ENCODE data around the gene STK17A.

The STK17A gene

DNA sequence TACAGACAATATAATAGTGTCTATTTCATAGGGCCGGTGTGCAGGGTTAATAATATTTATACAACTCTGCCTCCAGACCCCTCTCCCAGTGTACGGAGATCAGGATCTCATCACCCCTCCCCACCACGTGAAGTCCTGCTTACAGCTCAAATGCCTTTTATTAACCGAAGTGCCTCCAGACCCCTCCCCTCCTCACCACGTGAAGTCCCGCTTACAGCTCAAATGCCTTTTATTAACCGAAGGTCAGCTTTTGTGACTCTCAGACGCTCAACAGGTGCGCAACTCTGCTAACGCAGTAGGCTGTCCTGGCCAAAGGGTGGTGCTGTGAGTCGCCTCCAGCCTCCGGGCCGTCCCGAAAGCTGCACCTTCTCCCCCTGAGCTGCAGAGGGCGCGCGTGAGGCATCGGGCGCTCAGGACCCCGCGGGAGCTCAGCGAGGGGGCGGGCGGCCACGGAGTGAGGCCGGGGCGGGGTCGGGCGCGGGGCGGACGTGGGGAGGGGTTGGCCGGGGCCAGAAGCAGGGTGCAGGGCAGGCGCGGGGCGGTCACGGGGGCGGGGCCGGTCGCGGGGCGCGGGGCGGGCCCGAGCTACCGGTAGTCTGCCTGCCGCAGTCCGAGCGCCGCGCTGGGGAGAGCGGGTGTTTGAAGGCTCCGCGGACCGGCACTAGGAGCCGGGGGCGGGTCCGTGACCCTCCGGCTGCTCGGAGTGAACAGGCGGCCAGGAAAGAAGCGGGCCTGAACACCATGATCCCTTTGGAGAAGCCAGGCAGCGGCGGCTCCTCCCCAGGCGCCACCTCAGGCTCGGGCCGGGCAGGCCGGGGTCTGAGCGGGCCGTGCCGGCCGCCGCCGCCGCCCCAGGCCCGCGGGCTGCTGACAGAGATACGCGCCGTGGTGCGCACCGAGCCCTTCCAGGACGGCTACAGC is at the start of gene STK17A:
Gene STK17A, plus strand, starts transcription at position 606 of the 921 bp plus-strand sequence. Its CDS starts 136 bp downstream, at position 742.
- DNase-seq (ENCODE audit: low spot score) = peak; percentile 94

DNA sequence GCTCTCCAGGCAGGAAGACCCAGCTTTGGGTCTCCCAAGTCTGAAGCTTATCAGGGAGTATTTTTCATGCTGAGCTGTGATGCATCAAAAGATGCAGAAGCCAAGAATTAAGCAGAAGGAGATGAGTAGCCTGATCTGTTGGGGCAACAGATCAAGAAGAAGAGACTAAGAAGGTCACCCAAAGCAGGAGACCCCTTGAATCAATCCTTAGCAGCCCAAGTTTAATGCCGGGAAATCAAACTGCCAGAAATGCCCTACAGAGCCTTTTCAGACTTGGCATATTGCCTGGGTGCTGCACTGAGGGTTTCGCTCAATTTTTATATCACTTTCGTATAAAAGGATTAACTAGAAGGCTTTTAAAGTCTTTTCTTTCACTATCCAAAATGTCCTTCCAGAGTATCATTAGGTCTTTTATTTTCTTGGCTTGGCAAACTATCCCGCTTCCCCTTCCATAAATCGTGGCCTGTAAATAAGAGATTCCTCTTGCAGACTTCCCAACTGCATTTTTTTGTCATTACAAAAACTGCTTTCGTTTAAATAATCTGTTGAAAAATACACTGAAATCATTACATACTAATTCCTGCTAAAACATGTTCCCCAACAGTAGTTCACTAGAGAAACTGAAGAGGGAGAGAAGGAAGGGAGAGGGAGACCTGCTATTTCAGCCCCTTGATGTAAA is 49.0 kb upstream of the STK17A start:
- no peak for DNase-seq (ENCODE audit: low spot score)

DNA sequence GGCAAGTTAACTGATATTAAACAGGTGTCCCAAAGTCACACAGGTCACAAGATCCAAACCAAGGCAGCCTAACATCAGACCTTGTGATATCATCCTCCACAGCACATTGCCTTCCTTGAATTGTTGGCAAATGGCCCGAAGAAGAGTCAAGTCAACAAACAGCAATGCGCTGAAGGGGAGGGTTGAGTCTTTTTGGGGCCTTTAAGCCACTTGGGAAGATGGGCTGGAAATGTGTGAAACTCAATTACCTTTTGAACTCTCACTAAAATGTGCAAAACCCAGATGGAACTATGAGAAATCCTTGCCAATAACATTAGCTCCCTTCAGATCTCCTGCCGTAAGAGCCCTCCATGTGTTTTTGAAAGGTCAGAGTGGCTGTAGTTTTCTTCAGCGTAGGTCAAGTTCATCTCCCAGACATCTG is 47.9 kb upstream of the STK17A start:
- DNase-seq (ENCODE audit: low spot score) = no peak

DNA sequence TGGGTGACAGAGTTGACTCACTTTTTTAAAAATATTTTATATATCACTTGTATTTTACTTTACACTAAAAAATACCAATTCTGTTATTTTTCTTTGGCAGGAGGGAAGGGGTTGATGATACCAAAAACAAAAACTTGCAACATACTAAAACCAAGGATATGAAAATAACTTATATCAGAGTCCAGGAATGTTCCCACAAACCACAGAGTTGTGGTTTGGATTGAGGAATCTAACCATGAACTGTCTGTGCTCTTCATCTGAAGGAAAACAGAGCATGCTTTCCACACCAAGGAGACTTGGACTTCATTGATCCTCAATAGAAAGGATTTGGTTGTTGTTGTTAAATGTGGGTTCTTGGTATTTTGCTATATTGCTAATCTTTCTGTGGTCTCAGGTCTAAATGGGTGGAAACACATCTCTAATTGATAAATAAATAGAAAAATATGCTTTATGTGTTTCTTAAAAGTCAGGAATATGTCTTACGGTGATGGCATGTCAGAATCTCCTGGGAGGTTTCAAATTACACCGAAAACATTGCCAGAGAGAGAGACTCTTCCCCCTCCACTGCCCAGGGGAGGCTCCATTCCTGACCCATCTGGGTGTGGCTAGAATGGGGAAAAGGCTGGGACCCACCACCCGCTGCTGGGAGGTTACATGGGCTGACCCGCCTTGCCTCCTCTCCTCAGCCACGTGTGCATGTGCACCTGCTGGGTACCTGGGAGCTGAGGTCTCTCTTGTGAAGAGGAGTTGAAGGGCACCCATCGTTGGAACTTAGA is 46.9 kb upstream of the STK17A start:
- DNase-seq (ENCODE audit: low spot score) = no peak

DNA sequence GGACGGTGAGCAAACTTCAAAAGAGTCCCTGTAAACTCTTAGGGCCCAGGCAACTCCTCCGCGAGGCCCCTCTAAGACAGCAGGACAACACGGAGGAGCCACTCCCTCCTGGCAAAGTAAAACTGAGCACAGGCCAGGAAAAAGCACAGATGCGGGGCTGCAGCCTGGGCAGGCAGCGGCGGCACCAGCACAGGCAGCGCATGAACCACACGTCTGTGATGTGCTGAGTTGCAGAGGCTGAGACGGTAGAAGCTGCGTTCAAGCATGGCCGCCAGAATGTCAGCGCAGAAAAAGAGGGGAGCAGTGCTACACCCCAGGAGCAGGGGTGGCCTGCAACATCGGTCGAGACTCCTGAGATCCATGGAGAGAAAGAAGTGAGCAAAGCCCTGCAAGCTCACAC is 46.1 kb upstream of the STK17A start:
- no peak for DNase-seq (ENCODE audit: low spot score)

DNA sequence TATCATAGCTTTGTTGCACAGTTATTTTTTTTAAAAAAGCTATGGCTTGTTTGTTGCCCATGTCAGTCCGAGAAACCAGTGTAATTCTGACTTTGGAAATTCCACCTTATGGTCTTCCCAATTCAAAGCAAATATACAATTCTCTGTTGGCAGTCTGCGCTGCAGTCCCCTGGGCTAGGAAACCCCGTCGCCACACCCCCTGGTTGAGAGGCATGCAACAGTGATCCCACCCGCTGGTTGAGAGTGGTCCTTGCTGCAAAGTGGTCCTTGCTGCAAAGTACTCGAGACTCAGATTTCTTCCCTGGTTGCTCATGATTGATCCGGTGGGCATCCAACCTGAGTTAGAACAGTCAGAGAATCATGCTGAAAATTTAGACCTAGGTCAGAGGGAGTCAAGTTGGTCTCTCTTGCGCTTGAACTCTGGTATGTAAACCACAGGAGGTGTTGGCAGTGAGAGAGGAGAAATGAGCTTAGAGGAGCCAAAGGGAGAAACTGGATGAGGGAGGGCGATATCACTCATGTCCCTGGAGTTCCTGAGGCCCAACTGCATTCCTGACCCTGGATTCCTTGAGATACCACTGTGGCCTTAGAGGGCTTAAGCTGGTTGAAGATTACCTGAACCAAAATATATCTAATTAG is 45.0 kb upstream of the STK17A start:
- no peak for DNase-seq (ENCODE audit: low spot score)

DNA sequence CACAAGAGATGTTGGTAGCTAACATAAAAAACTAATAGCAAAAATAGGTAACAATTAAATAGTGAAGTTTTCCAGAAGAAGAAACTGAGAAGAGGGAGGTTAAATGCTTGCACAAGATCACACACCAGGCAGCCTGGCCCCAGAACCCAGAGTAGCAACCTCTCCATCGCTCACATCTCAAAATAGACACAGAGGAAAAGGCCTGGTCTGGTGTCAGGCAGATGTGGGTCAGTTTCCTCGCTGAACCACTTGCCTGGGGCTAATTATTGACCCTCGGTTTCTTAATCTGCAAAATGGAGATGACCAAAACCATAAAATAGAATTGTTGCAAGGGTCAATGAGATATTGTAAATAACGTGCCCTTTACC is 44.5 kb upstream of the STK17A start:
- no peak for DNase-seq (ENCODE audit: low spot score)

DNA sequence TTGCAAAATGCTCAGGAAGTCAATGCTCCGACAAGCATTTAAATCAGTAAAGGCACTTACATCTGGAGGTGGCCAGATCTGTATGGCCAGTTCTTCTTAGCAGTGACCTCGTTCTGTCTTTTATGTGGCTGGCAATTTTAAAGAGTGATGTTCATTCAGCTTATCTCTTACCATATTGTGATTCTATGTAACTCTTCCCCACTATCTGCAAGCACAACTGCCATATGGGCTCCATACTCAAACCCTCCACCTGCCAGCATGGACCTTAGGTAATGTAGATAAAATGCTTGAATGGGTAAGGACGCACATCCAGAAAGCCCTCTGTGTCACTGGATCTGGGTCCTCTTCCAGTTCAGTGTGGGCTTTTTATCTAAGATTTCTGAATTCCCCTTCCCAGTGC is 42.4 kb upstream of the STK17A start:
- no peak for DNase-seq (ENCODE audit: low spot score)

DNA sequence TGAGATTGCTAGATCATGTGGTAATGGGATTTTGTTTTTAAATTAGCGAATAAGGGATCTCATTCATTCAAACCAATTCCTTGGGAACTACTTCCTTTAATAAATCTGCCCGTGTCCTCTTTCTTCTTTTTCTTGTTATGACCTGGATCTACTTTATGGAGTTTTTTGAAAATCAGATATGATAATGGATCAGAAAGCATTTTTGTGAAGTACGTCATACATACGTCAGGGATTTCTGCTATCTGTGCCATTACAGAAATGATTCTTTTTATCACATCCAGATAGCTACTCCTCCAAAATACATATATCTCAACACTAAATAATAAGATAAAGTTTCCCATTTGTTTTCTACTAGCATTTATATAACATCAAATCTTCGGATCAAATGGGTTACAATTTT is 40.2 kb upstream of the STK17A start:
- DNase-seq (ENCODE audit: low spot score) = no peak

DNA sequence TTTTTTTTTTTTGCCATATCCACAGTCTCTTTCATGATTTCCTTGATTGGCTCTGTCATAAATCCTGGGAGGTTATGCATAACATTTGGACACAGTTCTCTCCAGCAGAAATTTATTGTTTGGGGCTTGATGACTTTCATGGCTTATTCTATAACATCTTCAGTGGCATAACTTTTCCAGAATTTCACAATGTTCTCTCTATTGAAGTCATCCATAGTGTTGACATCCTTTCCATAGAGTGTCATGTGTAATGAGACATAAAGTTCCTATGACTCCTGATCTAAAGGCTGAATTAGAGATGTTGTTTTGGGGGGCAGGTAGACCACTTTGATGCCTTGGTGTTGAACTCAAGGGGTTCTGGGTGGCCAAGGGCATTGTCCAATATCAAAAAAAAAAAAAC is 36.7 kb upstream of the STK17A start:
- DNase-seq (ENCODE audit: low spot score) = no peak

DNA sequence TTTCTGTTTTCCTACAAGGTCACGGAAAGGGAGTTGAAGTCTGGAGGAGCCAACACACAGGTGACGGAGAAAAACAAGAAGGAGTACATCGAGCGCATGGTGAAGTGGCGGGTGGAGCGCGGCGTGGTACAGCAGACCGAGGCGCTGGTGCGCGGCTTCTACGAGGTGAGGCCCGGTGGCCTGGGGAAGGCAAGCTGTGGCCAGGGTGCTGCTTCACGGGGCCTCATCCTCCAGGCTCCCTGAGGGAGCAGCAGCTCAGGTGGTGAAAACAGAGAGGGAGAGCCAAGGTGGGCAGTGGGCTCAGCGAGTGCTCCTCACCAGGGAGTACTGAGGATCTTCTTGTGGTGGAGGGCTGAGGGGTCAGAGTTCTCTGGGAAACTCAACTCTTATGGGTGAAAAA is 32.5 kb upstream of the STK17A start:
- no peak for DNase-seq (ENCODE audit: low spot score)

DNA sequence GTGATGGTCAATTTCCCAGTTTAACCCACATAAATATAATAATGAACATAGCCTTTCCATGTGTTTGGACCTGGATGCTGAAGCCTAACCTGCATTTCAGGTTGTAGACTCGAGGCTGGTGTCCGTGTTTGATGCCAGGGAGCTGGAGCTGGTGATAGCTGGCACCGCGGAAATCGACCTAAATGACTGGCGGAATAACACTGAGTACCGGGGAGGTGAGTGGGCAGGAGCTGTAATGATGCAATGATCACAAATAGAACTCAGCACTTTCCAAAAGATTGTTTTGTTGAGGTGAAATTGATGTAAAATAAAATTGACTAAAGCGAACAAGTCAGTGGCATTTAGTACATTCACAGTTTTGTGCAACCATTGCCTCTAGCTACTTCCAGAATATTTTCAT is 30.8 kb upstream of the STK17A start:
- no peak for DNase-seq (ENCODE audit: low spot score)

DNA sequence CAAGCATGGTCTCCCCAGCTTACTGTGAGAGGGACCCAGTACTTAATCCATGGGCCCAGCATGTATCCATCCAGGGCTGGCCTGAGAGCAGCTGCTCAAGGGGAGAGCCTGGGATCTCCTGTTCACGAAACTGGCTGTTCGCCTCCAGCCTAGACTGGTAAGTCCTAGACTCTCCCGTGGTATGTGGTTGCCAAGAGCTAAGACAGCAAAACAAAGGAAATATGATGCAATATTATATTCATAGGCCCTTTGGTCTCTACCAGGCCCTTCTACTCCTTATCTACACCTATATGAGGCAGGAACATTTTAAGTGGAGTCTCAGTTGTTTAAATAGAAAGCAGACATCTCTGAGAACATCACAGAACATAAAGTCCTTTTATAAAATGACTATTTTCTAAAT is 28.9 kb upstream of the STK17A start:
- no peak for DNase-seq (ENCODE audit: low spot score)

DNA sequence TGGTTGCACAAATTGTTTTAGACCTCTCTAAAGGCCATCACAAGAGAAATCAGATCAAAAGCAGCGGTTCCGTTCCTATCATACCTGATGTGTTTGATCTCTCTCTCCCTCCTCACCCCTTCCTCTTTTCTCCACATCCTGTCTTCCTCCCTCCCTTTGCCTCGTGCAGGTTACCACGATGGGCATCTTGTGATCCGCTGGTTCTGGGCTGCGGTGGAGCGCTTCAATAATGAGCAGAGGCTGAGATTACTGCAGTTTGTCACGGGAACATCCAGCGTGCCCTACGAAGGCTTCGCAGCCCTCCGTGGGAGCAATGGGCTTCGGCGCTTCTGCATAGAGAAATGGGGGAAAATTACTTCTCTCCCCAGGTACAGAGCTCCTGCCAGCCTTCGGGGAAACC is 28.5 kb upstream of the STK17A start:
- no peak for DNase-seq (ENCODE audit: low spot score)

DNA sequence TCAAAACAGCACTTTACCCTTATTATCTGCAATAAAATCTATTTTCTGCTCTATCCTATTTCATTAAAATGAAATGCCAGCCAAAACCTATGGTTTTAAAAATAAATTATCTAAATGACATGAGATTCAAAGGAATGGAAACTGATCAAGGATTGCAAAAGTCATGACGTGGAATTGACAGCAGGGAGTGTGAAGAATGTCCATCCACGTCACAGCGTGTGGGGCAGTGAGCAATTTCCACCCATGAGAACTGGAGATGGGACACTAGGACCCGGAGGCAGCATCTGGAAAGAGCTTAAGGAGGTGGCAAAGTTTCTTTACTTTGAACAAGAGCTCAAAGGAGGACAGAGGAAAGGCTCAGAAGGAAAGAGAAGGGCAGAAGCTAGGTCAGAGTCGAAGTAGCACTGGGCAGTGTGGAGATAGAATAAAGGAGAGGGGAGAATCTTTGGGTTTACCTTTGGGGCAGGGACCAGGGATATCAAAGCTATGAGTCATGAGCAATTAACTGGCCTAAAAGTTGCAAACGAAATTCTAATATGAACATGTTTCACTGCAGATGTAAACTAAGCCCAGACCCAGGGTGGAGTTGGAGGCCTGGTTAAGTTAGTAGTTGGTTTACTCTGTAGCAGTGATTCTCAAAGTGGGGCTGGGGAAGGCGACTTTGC is 24.9 kb upstream of the STK17A start:
- no peak for DNase-seq (ENCODE audit: low spot score)

DNA sequence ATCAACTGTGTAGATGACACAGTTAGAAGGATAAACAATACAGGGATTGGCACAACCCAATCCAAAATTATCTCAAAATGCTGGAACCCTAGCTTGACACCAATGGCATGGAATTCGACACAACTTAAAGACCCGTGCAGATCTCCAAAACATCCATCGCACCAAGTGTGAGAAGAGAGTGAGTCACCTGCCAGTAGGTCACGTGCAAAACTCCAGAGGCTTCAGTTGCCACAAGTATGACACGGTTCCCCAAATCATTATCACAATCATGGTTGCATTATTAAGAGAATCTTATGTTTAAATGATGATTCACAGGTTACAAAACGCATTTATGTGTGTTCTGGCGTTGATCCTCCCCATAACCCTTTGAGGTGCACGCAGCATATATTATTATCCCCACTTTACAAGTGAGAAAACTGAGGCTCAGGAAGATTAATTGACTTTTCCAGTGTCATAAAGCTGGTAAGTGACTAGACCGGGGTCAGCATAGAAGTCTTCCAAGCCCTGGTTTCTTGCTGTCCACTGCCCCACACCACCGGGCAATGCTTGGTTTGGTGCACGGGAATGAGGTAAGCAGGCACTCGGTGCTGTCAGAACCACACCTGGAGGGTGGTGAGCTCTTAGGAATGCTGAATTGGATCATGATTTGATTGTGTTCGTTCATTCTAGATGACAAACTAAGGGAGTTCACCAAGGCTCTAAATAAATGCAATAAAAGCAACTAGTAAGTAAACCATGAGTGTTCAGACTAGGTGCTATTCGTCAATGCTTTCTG is 23.6 kb upstream of the STK17A start:
- no peak for DNase-seq (ENCODE audit: low spot score)

DNA sequence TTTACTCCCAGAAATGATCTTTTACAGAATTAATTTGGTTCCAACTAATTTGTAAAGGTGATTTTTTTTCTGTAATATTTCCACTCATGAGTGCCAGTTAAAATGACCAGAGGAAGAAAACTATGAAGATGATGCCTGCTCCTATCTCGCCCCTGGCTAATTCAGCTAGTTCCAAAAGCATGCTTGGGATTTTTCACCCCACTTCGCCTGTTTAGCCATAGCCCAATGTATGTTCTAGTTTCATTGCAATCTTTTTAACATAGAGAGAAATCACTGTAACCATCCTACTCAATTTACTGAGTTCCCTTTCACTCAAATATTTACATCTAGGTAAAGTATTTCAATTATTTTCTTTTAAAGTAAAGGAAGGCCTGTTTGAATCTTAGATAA is 23.0 kb upstream of the STK17A start:
- DNase-seq (ENCODE audit: low spot score) = no peak

DNA sequence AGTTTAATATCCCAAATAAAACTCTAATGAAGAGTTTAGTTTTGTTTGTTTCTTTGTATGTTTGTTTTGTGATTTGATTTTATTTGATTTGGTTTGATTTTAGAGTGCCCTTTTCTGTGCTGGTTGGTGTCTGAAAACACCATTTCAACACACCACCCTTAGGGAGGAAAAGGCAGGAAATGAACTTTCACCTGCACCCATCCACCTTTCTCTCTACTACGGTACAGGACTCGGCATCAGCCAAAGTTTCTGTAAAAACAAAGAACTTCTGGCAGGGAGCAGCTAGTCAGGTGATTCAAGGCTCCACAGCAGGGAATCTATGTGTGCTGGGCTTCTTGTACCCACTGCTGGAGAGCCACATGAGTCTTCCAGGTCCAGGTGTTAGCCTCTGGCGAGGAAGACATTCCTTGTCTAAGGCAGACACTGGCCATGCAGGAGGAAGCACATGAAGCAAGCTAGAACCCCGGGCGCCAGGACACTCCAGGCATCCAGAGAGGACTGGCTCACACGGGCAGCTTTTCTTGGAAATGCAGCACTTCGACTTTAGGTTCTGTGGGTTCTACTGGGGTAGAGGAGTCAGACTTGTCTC is 22.1 kb upstream of the STK17A start:
- no peak for DNase-seq (ENCODE audit: low spot score)

DNA sequence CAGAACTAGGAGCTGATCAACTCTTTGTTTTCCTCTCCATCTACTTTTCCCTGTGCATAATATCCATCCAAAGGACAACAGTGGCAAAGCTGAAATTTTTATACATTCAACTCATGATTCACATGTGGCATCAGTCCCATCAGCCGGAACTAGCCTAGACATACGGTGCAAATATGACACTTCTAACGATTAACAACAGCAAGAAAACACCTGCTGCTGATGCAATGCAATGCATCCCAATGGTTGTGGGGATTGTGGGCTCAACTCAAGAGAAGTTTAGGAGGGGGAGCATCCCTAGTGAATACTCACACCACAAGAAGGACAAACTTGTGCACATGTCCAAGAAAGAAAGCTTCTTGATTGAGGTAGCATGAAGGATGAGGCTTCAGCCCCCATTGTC is 20.5 kb upstream of the STK17A start:
- DNase-seq (ENCODE audit: low spot score) = no peak

DNA sequence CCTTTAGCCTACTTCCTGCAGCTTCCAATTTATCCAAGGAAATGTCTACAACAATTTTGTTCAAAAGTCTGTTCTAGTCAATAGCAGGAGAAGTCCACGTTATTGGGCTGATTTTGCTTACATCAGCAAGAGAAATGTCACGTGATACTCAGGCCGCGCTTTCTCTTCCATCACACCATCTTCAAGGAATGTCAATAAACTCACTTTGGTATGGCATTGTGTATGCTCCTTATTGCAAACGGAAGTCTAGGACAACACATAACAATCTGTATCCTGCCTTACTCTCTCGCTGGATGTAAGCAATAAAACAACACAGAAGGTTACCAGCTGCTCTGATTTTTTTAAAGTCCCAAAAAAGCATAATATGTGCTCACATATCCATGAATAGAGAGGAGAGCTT is 17.1 kb upstream of the STK17A start:
- no peak for DNase-seq (ENCODE audit: low spot score)

DNA sequence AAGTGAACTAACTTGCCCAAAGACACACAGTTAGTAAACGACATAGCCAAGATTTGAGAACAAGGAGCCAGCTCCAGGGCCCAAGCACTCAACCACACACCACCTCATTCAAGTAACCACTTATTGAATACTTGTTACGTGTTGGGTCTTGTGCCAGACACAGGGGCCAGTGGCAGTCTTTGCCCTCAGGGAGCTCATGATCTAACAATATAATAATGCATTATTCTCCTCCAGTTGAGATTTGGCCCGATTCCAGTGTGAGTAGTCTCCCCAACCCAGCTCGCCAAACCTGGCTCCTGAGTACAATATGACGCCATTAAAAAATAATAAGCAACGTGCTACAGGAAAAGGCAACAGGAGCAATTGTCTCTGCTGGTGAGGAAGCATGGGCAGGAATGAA is 14.4 kb upstream of the STK17A start:
- DNase-seq (ENCODE audit: low spot score) = no peak
